GM21360 (cell line): Measurements from ENCODE around the gene TUBGCP3.
"Not testable (repeated sequence)": the region's sequence is repeated elsewhere in the genome, so short reads cannot be mapped to it uniquely, and the experiment has no call there.

Experiments
- ATAC-seq: cut with Tn5 transposase; IDR thresholded peaks from one replicate; pipeline ENCODE4 v1.9.1; 2021; ENCODE audit warnings: mild to moderate bottlenecking, moderate library complexity; ENCODE audit not compliant: unreplicated experiment

Gene TUBGCP3

DNA sequence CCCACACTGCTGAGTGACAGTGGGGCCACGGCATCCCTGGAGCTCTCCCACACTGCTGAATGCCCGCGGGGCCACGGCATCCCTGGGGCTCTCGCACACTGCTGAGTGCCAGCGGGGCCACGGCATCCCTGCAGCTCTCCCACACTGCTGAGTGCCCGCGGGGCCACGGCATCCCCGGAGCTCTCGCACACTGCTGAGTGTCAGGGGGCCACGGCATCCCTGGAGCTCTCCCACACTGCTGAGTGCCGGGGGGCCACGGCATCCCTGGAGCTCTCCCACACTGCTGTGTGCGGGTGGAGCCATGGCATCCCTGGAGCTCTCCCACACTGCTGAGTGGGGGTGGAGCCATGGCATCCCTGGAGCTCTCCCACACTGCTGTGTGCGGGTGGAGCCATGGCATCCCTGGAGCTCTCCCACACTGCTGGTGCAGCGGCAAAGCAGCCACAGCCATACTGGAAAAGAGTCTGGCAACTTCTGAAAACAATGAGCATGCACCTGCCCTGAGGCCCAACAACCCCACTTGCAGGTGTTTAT lies 8.6 kb downstream of the TUBGCP3 start:
- ATAC-seq, result no peak

DNA sequence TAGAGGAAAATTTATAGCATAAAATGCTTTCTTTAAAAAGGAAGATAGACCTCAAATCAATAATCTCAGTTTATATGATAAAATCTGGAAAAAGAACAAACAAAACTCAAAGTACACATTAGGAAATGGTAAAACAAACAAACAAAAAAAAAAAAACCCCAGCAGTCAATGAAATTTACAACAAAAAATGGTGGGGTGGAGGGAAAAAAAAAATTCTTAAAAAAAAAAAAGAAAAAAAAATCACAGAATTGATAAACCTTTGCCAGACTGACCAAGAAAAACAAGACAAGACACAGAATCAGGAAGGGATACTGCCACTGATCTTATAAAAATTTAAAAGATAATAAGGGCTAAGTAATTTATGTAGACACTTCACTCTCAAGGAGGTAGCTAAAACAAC lies 11.2 kb downstream of the TUBGCP3 start:
- no peak for ATAC-seq

DNA sequence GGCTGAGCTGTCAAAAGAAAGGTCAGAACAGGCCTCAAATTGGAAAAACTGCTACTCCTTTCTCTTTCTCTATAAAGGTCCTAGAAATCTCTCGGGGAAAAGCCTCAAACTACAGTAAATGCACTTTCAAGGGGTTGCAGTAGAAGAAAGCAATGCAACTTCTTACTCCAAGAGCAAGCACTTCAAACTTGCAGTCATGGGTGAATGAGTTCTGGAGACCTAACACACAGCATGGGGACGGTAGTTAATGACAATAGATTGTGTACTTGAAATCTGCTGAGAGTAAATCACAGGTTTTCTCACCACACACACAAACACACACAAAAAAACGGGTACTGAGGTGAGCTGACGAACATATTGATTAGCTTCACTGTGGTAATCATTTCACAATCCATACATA lies 11.8 kb downstream of the TUBGCP3 start:
- no peak for ATAC-seq

DNA sequence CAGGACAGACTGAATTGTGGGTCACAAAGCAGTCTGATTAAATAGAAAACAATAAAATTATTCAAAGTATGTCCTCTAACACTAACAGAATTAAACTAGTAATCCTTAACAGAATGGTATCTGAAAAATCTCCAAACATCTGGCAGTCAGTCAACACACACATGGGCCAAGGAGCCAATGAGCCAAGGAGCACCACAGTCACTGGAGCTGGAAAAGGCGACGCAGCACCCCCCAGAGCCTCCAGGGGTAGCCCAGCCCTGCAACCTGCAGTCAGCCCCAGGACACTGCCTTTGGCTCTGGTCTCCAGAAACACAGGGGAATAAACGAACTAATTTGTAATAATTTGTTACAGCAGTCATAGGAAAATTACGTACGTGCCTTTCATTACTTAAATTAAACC lies 12.3 kb downstream of the TUBGCP3 start:
- no peak for ATAC-seq

DNA sequence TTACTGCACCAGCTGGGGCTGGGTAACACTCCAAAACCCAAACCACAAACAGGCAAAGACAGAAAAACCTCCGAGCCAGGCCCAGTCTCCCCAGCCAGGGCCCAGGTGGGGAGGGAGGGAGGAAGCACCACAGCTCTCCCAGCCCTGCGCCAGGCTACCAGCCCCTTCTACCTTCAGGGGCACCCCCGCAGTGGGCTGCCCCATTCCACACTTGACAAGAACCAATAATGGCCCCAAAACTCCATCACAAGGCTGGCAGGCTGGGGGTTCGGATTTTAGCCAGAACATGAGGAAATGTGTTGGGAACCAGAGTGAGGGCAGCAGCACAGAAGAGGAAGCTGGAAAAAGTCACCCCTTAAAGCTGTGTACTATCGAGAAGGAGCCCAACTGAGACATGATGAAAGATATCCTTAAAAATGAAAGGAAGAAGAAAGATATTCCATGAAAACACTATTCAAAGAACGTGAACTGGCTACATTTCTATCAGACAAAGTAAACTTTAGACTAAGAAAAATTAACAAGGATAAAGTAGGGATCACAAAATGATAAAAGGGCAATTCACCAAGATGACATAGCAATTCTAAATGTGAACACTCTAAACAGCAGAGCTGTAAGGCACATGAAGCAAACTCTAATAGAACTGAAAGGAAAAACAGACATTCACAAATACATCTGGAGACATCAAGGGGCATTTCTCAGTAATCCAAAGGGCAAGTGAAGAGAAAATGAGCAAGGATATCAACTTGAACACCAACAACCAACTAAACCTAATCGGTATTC lies 12.9 kb downstream of the TUBGCP3 start:
- ATAC-seq, result no peak

DNA sequence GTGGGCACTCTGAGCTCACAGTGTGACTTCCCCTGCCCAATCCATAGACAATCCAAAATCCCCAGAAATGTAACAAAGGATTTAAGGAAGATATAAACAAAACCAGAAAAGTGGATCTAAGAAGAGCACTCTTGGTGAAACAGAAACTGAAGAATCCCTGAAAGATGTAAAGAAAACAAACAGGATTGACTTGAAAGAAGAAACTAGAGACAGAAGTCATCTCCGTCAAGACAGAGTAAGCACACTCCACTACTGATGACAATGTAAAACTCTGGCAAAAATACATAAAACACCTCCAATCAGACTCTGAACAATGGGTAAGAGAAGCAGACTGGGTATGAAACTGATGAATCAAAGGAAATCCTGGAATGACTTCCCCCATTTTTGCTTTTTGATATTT lies 13.5 kb downstream of the TUBGCP3 start:
- no peak for ATAC-seq

DNA sequence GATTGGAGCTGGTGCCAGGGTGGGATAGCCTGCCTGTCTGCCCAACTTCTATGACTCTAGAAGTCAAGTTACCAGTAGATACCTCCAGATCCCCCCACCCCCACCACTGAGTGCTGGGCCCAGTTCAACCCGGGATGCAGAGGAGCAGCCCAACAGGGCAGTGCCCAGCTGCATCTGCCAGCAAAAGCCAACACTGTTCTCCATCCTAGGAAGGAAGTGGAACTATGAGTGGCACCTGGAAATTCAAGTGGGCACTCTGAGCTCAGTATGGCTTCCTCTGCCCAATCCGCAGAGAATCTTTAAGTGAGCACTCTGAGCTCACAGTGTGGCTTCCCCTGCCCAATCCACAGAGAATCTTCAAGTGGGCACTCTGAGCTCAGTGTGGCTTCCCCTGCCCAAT lies 14.2 kb downstream of the TUBGCP3 start:
- no peak for ATAC-seq

DNA sequence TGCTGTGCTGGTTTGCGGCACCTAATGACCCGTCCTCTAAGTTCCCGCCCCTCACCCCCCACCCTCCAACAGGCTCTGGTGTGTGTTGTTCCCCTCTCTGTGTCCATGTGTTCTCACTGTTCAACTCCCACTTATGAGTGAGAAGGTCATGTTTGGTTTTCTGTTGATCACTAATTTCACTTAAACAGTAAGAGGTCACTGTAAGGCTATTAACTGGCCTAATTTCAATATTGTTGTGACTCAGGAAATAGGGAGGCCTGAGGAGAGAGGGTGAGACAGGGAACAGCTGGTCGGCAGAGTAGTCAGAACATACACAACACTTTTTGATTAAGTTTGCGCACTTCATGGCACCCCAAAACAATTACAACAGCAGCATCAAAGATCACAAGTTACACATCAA lies 15.6 kb downstream of the TUBGCP3 start:
- ATAC-seq, result no peak

DNA sequence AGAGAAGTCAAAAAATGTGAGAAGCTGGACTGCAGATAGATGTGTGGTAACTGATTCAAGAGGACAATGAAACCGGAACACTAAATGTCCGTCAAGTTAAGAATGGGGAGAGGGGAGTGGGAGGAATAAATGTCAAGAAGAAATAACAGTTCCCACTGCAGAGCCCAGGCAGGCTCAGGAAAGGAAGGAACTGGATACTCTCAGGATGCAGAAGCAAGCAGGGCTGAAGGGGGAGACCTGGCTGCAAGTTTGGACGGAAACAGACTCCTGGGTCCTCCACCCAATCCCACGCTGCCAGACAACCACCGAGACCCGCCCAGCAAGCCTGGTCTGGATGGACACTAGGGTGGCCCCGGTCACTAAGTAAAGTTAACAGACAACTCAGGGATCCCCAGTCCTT lies 18.1 kb downstream of the TUBGCP3 start:
- ATAC-seq, result no peak

DNA sequence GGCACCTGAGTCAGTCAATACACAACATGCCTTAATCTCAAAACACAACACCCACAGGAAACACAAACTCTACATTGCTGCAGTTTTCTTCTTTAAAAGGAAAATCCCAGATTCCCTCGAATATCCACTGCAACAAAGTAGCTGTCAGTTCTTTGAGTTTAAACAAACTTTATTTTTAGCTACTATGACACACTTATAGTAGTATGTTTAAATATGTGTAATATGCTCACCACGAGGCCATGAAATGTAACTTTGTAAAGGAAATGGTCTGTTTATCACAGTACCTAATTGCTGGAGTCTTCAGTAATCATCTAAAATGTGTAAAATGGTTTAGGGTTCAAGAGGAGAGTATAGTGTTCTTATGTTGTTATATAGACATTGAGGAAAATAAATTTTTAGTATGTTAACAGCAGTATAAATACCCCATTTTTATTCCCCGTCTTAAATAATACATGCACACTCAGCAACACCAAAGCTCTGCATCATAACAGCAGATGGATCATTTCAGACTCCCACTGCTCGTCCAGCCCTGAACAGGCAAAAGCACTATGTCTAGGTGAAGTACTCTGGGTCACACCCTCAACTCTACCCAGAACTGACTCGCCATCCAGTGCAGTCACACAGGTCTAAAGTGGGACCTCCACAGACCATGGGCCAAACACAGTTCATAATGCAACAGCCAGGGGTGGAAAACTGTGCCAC lies 20.6 kb downstream of the TUBGCP3 start:
- no peak for ATAC-seq

DNA sequence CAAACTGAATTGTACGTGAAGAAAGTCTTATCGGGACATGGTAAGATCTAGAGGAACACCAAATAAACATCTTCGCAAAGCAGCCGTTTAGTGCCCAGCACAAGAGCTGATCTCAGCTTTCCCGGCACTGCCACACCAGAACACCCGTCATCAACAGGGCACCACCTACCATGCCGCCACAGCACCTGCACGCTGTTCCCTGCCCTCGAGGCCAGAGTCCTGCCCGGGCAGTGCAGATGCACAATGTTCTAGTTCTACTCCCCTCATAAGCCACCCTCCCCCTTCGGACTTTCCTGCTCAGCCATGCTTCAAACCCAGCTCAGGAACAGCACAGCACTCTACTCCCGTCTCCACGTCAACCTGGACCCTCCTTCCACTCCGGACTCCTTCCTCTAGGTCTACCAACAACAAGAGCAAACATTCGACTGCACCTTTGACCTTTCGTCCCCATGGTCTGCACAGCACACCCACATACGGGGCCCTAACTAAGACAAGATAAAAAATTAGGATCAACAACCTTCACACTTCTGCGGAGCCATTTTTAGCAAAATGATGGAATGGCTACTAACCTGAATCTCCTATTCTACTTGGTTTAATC lies 25.1 kb downstream of the TUBGCP3 start:
- no peak for ATAC-seq

DNA sequence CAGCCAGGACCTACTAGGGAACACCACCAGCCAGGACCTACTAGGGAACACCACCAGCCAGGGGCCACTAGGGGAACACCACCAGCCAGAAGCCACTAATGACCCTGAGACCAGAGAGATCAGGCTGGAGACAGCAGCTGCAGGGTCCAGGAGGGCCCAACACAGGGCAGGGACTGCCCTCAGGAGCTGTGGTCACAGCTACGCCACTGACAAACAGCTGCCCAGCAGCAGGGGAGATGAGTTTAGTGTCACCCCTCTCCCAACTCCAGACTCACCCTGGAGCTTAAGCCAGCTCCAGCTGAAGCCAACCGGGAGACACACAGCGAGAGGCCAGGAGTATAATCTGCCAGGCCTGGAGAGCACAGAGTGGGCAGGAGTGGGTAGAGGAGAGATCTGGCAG lies 25.7 kb downstream of the TUBGCP3 start:
- ATAC-seq, result no peak

DNA sequence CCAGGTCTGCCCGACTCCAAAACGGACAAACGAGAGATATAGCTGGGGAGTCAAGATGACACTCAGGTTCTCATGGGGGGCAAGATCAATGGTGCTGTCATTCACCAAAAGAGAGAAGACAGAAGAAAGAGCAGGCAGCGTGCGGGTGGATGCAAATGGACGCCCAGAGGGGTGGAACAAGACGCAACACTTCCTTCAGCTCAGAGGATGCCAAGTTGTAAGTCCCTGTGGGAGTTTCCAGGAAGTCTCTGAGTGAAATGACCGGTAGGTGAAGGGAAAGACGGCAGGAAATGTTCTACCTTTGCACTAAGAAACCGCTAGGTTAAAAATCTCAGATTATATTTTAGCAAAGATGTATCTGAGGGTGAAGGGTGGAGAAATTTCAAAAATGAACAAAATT lies 26.5 kb downstream of the TUBGCP3 start:
- ATAC-seq, result no peak

DNA sequence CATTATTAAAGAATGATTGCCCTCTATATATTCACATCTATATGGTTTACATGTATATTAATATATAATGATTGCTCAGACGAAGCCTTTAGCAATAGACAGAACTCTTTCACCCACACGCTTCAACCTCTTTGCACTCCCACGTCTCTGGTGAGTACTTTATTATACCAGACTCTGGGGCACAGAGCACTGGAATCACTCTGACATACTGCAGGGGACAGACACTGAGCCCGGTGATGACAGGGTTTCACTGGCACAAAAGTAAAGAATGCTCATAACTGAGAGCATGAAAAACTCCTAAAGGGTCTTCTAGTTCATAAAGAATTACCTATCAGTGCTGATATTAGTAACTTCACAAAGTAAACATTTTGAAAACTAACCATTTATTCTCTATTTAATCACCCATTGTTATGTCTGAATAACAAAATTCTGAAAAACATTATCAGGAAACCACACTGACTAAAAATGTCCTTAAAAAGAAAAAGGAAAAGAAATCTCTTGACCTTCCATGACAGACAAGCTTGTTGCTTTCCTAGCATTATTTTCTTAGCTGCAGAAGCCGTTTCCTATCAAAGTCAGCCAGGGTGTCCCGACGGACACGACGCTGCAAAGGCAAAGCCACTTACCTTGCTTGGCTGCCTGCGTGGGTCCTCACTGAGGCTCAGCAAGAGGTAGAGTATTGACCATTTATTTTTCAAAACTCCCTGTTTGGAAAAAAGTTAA lies 29.1 kb downstream of the TUBGCP3 start:
- ATAC-seq, result no peak

DNA sequence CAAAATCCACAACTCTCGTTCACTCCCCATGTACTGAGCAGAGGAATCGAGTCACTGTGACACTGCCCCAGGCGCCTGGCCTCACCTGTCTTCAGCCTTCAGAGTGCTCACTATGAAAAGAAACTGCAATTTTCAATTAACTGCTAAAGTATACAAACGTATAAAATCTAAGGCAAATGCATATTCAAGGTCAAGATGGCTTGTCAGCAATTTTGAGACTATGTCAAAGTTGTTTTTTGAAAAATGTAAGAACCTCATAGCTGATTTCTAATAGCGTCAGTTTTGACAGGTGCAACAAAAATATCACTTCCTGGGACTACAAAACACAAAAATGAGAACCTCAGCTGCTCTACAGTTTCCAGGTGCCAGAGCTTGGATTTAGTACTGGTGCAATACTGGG lies 31.4 kb downstream of the TUBGCP3 start:
- ATAC-seq, result no peak

DNA sequence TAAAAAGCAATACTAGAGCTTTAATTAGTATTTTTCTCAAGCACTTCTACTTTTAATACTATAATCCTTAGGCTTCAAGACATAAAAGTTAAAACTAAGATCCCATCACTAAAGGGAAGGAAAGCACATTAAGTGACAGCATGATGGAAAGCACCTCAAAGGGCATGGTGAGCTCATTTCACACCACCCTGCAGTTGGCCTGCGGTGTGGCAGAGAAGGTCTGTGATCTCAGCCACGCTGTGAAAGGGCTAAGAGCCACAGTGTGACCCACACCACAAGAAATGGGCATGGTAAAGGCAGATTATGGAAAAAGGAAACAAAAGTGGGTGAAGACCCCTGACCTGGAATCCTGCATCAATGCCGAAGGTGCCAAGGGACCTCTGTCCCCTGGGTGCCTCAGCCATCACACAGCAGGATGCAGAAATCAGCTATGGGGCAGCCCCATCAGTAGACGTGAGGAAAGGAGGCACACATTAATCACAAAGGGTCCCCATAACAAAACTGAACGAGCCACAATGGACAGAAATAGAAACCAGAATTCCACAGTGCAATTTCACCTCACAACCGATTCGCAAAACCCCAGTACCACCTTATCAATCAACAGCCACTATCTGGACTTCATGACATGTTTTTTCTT lies 33.6 kb downstream of the TUBGCP3 start:
- ATAC-seq, result no peak

DNA sequence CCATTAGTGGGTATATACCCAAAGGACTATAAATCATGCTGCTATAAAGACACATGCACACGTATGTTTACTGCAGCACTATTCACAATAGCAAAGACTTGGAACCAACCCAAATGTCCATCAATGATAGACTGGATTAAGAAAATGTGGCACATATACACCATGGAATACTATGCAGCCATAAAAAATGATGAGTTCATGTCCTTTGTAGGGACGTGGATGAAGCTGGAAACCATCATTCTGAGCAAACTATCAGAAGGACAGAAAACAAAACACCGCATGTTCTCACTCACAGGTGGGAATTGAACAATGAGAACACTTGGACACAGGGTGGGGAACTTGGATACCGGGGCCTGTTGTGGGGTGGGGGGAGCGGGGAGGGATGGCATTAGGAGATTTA lies 39.0 kb downstream of the TUBGCP3 start:
- not testable (repeated sequence) for ATAC-seq

DNA sequence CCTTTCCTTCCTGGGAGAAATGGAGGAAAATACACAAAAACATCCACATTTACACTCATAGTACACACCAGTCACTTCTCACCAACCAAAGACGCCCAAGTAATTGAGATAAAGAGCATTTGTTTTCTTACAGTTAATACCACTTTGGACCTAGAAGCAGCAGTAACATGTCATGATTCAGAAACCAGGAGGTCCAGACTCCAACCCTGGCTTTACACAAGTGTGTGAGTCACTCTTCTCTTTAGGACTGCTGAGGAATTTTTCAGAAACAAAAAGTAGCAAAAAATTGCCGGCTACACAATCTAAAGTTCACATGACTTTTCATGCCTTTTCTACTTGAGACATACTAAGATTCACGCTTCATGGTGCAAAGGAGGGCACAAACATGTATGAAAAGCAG lies 42.1 kb downstream of the TUBGCP3 start:
- no peak for ATAC-seq

DNA sequence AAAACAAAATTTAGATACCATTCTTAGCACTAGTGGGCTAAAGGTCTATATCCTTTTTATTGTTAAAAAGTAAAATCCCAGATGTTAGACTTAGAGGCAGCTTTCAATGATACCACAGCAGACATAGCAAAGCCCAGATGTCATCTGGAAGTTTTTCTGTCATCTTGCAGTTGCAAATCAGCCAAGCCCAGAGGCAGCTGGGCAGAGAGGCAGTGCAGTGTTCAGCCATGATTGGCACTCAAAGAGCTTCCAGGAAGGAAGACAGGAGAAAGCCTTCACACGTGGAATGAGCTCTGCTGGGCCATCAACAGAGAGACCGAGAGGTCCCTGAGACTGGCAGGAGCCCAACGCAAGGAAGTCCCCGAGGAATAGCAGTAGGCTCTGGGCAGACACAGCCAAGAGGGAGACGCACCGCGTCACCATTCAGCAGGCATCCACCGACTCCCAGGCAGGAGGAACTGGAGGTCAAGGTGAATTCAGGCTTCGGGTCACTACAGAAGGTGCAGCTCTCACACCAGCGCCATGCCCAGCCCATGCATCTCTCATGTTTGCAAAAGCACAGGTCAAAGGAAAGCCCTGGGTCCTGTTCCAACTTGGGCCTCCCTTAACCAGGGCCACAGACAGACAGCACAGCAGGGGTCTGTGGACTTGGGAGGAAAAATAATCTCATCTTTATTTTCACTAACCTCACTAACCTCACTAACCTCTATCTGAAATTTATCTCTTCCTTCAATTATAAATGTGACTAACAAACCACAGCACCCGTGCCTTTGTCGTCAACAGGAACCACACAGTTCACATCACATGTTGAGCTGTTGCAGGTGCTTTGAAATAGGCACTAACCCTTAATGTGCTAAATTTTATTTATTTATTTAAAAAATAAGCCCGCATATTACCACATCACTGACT lies 54.9 kb downstream of the TUBGCP3 start:
- no peak for ATAC-seq

DNA sequence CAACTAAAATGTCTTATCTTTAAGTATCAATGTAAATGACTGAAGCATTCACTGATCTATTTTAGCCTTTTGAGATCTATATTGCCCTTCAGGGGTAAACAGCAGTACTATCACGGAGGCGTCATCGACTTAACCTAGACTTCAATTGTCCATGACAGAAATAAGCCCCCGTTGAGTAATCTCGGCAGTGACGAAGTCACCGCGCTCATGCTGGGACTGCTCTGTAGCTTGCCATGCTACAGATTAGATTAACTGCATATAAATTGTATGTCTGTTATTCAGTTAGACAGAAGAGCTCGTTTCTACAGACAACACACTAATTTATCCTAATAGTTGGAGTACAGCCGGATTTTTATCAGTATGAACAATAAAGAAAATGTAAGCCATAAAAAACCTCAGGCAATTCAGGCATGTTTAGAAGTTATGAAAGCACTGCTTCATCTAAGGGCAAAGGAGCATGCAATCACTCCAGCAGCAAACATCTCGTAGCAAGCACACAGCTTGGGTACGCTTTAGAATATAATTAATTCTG lies 56.6 kb downstream of the TUBGCP3 start:
- ATAC-seq, result no peak
